MM.1S (cell line): ENCODE measurements around the gene FBXL7.

Source experiments
- DNase-seq: peaks from one replicate; pipeline ENCODE4 v3.0.0-alpha.2; 2015
- H2AFZ ChIP-seq: fragments of 300-600 bp; sonication (generic); 2 replicates; pipeline ENCODE4 v1.6.0; 2016; ENCODE audit warnings: antibody characterized with exemption, low read length
- H3F3A ChIP-seq: fragments of 300-600 bp; sonication (generic); 2 replicates; pipeline ENCODE4 v1.6.1; 2016; ENCODE audit warnings: mild to moderate bottlenecking, antibody characterized with exemption, low read length, moderate library complexity, mixed read lengths; ENCODE audit not compliant: insufficient read depth
- H3K27ac ChIP-seq: fragments of 300-600 bp; sonication (generic); 2 replicates; pipeline ENCODE4 v1.5.1; 2016; ENCODE audit warnings: mild to moderate bottlenecking, low read length
- H3K27me3 ChIP-seq: fragments of 300-600 bp; sonication (generic); replicated peaks from 2 replicates; pipeline ENCODE4 v1.6.0; 2016; ENCODE audit warnings: low read length; ENCODE audit not compliant: insufficient read depth
- H3K36me3 ChIP-seq: fragments of 300-600 bp; sonication (generic); replicated peaks from 2 replicates; pipeline ENCODE4 v1.6.1; 2016; ENCODE audit warnings: mild to moderate bottlenecking, low read length, mixed read lengths; ENCODE audit not compliant: insufficient read depth
- H3K4me1 ChIP-seq: fragments of 300-600 bp; sonication (generic); 2 replicates; pipeline ENCODE4 v1.6.1; 2016; ENCODE audit warnings: low read length, mixed read lengths
- H3K4me2 ChIP-seq: fragments of 300-600 bp; sonication (generic); 2 replicates; pipeline ENCODE4 v1.6.0; 2016; ENCODE audit warnings: low read depth, low read length
- H3K4me3 ChIP-seq: fragments of 300-600 bp; sonication (generic); 2 replicates; pipeline ENCODE4 v1.5.1; 2016; ENCODE audit warnings: low read length, mixed read lengths
- H3K79me2 ChIP-seq: fragments of 300-600 bp; sonication (generic); 2 replicates; pipeline ENCODE4 v1.6.1; 2016; ENCODE audit warnings: mixed run types, low read length, mixed read lengths
- H3K9ac ChIP-seq: fragments of 300-600 bp; sonication (generic); 2 replicates; pipeline ENCODE4 v1.6.1; 2016; ENCODE audit warnings: low read length, mixed read lengths
- H3K9me2 ChIP-seq: fragments of 300-600 bp; sonication (generic); replicated peaks from 2 replicates; pipeline ENCODE4 v1.6.1; 2016; ENCODE audit warnings: mild to moderate bottlenecking, low read length, mixed read lengths; ENCODE audit not compliant: insufficient read depth
- H3K9me3 ChIP-seq: fragments of 300-600 bp; sonication (generic); replicated peaks from 2 replicates; pipeline ENCODE4 v1.6.1; 2016; ENCODE audit warnings: mild to moderate bottlenecking, low read length, mixed read lengths; ENCODE audit not compliant: insufficient read depth
- H4K20me1 ChIP-seq: fragments of 300-600 bp; sonication (generic); 2 replicates; pipeline ENCODE4 v1.6.1; 2016; ENCODE audit warnings: mild to moderate bottlenecking, low read length, moderate library complexity, mixed read lengths; ENCODE audit not compliant: insufficient read depth
- CTCF ChIP-seq: fragments of 300-600 bp; sonication (generic); IDR thresholded peaks from 2 replicates; pipeline ENCODE4 v1.5.1; 2016; ENCODE audit warnings: antibody characterized with exemption, low read length, mixed read lengths
- EZH2 ChIP-seq: fragments of 300-600 bp; sonication (generic); optimal IDR thresholded peaks from 2 replicates; pipeline ENCODE3; 2017; ENCODE audit warnings: low read depth, mild to moderate bottlenecking, antibody characterized with exemption, low read length, mixed read lengths
- EZH2phosphoT487 ChIP-seq: fragments of 300-600 bp; sonication (generic); IDR thresholded peaks from 2 replicates; pipeline ENCODE4 v1.6.1; 2018; ENCODE audit warnings: antibody characterized with exemption, low read length

FBXL7 gene

GRCh38 chr5:15618938-15619337 is 119.0 kb downstream of the FBXL7 start:
- no peaks in the 10 kb centered on the region for H3K4me1 ChIP-seq
- H2AFZ ChIP-seq, result no peak overlapping the region
- TF ChIP-seq CTCF, result no peak
- no peak for TF ChIP-seq EZH2
- no peak for TF ChIP-seq EZH2phosphoT487
- H3K9me2 ChIP-seq, result no peaks in the 10 kb centered on the region
- no peak overlapping the region for H3K9ac ChIP-seq
- no peak overlapping the region for H3K4me2 ChIP-seq
- H3K79me2 ChIP-seq, result peaks cover 24% of the 10 kb centered on the region
- H3K9me3 ChIP-seq, result no peaks in the 10 kb centered on the region
- no peak for DNase-seq
- H3K27me3 ChIP-seq, result no peaks in the 10 kb centered on the region
- H4K20me1 ChIP-seq, result no peaks in the 10 kb centered on the region
- H3F3A ChIP-seq, result no peaks in the 10 kb centered on the region
- no peak overlapping the region for H3K27ac ChIP-seq
- H3K4me3 ChIP-seq, result no peak overlapping the region
- H3K36me3 ChIP-seq, result no peaks in the 10 kb centered on the region

- Histone ChIP-seq H3K4me1 (no peaks in the 10 kb centered on the region), H3K9me3 (no peaks in the 10 kb centered on the region), H3K9ac (no peak overlapping the region), H3K36me3 (no peaks in the 10 kb centered on the region), H3K4me2 (no peak overlapping the region), H3K4me3 (no peak overlapping the region), H2AFZ (no peak overlapping the region), H3K27me3 (no peaks in the 10 kb centered on the region), H3K27ac (no peak overlapping the region), H4K20me1 (no peaks in the 10 kb centered on the region), H3K79me2 (peaks cover 23% of the 10 kb centered on the region), H3K9me2 (no peaks in the 10 kb centered on the region), H3F3A (no peaks in the 10 kb centered on the region)
- no peak for DNase-seq
- TF ChIP-seq EZH2phosphoT487 (no peak), CTCF (no peak), EZH2 (no peak)
Measured at GRCh38 chr5:15620501-15620900, 120.5 kb downstream of the FBXL7 start.

GRCh38 chr5:15621094-15621493 is 121.1 kb downstream of the FBXL7 start:
- no peak for DNase-seq
- Histone ChIP-seq H3K36me3 (no peaks in the 10 kb centered on the region), H3K9me2 (no peaks in the 10 kb centered on the region), H3K9ac (no peak overlapping the region), H3K4me2 (no peak overlapping the region), H3K27me3 (no peaks in the 10 kb centered on the region), H2AFZ (no peak overlapping the region), H3K4me1 (no peaks in the 10 kb centered on the region), H4K20me1 (no peaks in the 10 kb centered on the region), H3K27ac (no peak overlapping the region), H3K4me3 (no peak overlapping the region), H3K9me3 (no peaks in the 10 kb centered on the region), H3K79me2 (peaks cover 25% of the 10 kb centered on the region), H3F3A (no peaks in the 10 kb centered on the region)
- TF ChIP-seq CTCF (no peak), EZH2phosphoT487 (no peak), EZH2 (no peak)
